GM12865 (cell line): ENCODE data around the gene MGRN1.

ENCODE experiments used
- DNase-seq: peaks from one replicate; pipeline ENCODE4 v3.0.0; 2010; ENCODE audit warnings: low read depth
- H3K4me3 ChIP-seq: 2 replicates; pipeline ENCODE4 v1.5.1; 2011; ENCODE audit warnings: mild to moderate bottlenecking, low read depth, low read length, control low read depth
- CTCF ChIP-seq: IDR thresholded peaks from 2 replicates; pipeline ENCODE4 v1.5.1; 2011; ENCODE audit warnings: low read length, control low read depth, low read depth, inconsistent platforms; ENCODE audit not compliant: insufficient read depth; ENCODE audit errors: missing control alignments

The MGRN1 gene

GRCh38 chr16:4713663-4714501 lies 89.3 kb downstream of the MGRN1 start:
- TF ChIP-seq CTCF = no peak
- H3K4me3 ChIP-seq = no peak overlapping the region
- DNase-seq = no peak

GRCh38 chr16:4714996-4715395 lies 90.4 kb downstream of the MGRN1 start:
- H3K4me3 ChIP-seq = no peak overlapping the region
- no peak for DNase-seq
- no peak for TF ChIP-seq CTCF

GRCh38 chr16:4718466-4718865 lies 93.8 kb downstream of the MGRN1 start:
- no peak for TF ChIP-seq CTCF
- no peak for DNase-seq
- H3K4me3 ChIP-seq = no peak overlapping the region

GRCh38 chr16:4723071-4723767 lies 98.6 kb downstream of the MGRN1 start:
- no peak for DNase-seq
- TF ChIP-seq CTCF = no peak
- H3K4me3 ChIP-seq = no peak overlapping the region

- H3K4me3 ChIP-seq = no peak overlapping the region
- no peak for DNase-seq
- TF ChIP-seq CTCF = no peak
Measured at GRCh38 chr16:4724661-4725270, 100.1 kb downstream of the MGRN1 start.

- no peak for DNase-seq
- H3K4me3 ChIP-seq = no peak overlapping the region
- no peak for TF ChIP-seq CTCF
Measured at GRCh38 chr16:4726616-4727015, 102.0 kb downstream of the MGRN1 start.

GRCh38 chr16:4728676-4729075 lies 104.0 kb downstream of the MGRN1 start:
- DNase-seq = no peak
- no peak for TF ChIP-seq CTCF
- no peak overlapping the region for H3K4me3 ChIP-seq
